Peyer's patch (tissue), 4 donors: ENCODE data around the gene ARHGAP26.

Source experiments
- POLR2A ChIP-seq, 2 donors: fragments of 450-650 bp; IDR thresholded peaks; one replicate each; pipeline ENCODE4 v1.5.1; 2017; ENCODE audit warnings: antibody characterized with exemption in 2 of 2, mild to moderate bottlenecking in 2 of 2, moderate library complexity in 2 of 2
- TF ChIP-seq, protein P1 (sequence below), 6 experiments: fragments of 450-650 bp in 4 of 6; fragments of 200-600 bp in 2 of 6; sonication (generic) in 1 of 6; IDR thresholded peaks; one replicate each; pipeline ENCODE4 v1.5.1; 2017 to 2019; ENCODE audit warnings: antibody characterized with exemption in 6 of 6, mild to moderate bottlenecking in 3 of 6, moderate library complexity in 1 of 6

- TF ChIP-seq, protein P1, sequence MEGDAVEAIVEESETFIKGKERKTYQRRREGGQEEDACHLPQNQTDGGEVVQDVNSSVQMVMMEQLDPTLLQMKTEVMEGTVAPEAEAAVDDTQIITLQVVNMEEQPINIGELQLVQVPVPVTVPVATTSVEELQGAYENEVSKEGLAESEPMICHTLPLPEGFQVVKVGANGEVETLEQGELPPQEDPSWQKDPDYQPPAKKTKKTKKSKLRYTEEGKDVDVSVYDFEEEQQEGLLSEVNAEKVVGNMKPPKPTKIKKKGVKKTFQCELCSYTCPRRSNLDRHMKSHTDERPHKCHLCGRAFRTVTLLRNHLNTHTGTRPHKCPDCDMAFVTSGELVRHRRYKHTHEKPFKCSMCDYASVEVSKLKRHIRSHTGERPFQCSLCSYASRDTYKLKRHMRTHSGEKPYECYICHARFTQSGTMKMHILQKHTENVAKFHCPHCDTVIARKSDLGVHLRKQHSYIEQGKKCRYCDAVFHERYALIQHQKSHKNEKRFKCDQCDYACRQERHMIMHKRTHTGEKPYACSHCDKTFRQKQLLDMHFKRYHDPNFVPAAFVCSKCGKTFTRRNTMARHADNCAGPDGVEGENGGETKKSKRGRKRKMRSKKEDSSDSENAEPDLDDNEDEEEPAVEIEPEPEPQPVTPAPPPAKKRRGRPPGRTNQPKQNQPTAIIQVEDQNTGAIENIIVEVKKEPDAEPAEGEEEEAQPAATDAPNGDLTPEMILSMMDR (IDR thresholded peaks at IDR 0.05): no peak
- no peak for TF ChIP-seq POLR2A (IDR thresholded peaks at IDR 0.05)
Measured at GRCh38 chr5:143170977-143171376, 400.8 kb downstream of the ARHGAP26 start.
